MM.1S (cell line): ENCODE measurements around the gene IGSF6.

Experiments used
- DNase-seq: peaks from one replicate; pipeline ENCODE4 v3.0.0-alpha.2; 2015
- H2AFZ ChIP-seq: fragments of 300-600 bp; sonication (generic); 2 replicates; pipeline ENCODE4 v1.6.0; 2016; ENCODE audit warnings: antibody characterized with exemption, low read length
- H3F3A ChIP-seq: fragments of 300-600 bp; sonication (generic); 2 replicates; pipeline ENCODE4 v1.6.1; 2016; ENCODE audit warnings: mild to moderate bottlenecking, antibody characterized with exemption, low read length, moderate library complexity, mixed read lengths; ENCODE audit not compliant: insufficient read depth
- H3K27ac ChIP-seq: fragments of 300-600 bp; sonication (generic); 2 replicates; pipeline ENCODE4 v1.5.1; 2016; ENCODE audit warnings: mild to moderate bottlenecking, low read length
- H3K27me3 ChIP-seq: fragments of 300-600 bp; sonication (generic); replicated peaks from 2 replicates; pipeline ENCODE4 v1.6.0; 2016; ENCODE audit warnings: low read length; ENCODE audit not compliant: insufficient read depth
- H3K36me3 ChIP-seq: fragments of 300-600 bp; sonication (generic); replicated peaks from 2 replicates; pipeline ENCODE4 v1.6.1; 2016; ENCODE audit warnings: mild to moderate bottlenecking, low read length, mixed read lengths; ENCODE audit not compliant: insufficient read depth
- H3K4me1 ChIP-seq: fragments of 300-600 bp; sonication (generic); 2 replicates; pipeline ENCODE4 v1.6.1; 2016; ENCODE audit warnings: low read length, mixed read lengths
- H3K4me2 ChIP-seq: fragments of 300-600 bp; sonication (generic); 2 replicates; pipeline ENCODE4 v1.6.0; 2016; ENCODE audit warnings: low read depth, low read length
- H3K4me3 ChIP-seq: fragments of 300-600 bp; sonication (generic); 2 replicates; pipeline ENCODE4 v1.5.1; 2016; ENCODE audit warnings: low read length, mixed read lengths
- H3K79me2 ChIP-seq: fragments of 300-600 bp; sonication (generic); 2 replicates; pipeline ENCODE4 v1.6.1; 2016; ENCODE audit warnings: mixed run types, low read length, mixed read lengths
- H3K9ac ChIP-seq: fragments of 300-600 bp; sonication (generic); 2 replicates; pipeline ENCODE4 v1.6.1; 2016; ENCODE audit warnings: low read length, mixed read lengths
- H3K9me2 ChIP-seq: fragments of 300-600 bp; sonication (generic); replicated peaks from 2 replicates; pipeline ENCODE4 v1.6.1; 2016; ENCODE audit warnings: mild to moderate bottlenecking, low read length, mixed read lengths; ENCODE audit not compliant: insufficient read depth
- H3K9me3 ChIP-seq: fragments of 300-600 bp; sonication (generic); replicated peaks from 2 replicates; pipeline ENCODE4 v1.6.1; 2016; ENCODE audit warnings: mild to moderate bottlenecking, low read length, mixed read lengths; ENCODE audit not compliant: insufficient read depth
- H4K20me1 ChIP-seq: fragments of 300-600 bp; sonication (generic); 2 replicates; pipeline ENCODE4 v1.6.1; 2016; ENCODE audit warnings: mild to moderate bottlenecking, low read length, moderate library complexity, mixed read lengths; ENCODE audit not compliant: insufficient read depth
- CTCF ChIP-seq: fragments of 300-600 bp; sonication (generic); IDR thresholded peaks from 2 replicates; pipeline ENCODE4 v1.5.1; 2016; ENCODE audit warnings: antibody characterized with exemption, low read length, mixed read lengths
- EZH2 ChIP-seq: fragments of 300-600 bp; sonication (generic); optimal IDR thresholded peaks from 2 replicates; pipeline ENCODE3; 2017; ENCODE audit warnings: low read depth, mild to moderate bottlenecking, antibody characterized with exemption, low read length, mixed read lengths
- EZH2phosphoT487 ChIP-seq: fragments of 300-600 bp; sonication (generic); IDR thresholded peaks from 2 replicates; pipeline ENCODE4 v1.6.1; 2018; ENCODE audit warnings: antibody characterized with exemption, low read length

Gene IGSF6

GRCh38 chr16:21602785-21603184 is 49.6 kb downstream of the IGSF6 start:
- H3K9me3 ChIP-seq = no peaks in the 10 kb centered on the region
- H3K9me2 ChIP-seq = no peaks in the 10 kb centered on the region
- no peaks in the 10 kb centered on the region for H4K20me1 ChIP-seq
- no peaks in the 10 kb centered on the region for H3K27me3 ChIP-seq
- H2AFZ ChIP-seq = no peak overlapping the region
- no peak for DNase-seq
- H3K4me1 ChIP-seq = peaks cover 19% of the 10 kb centered on the region
- H3K4me3 ChIP-seq = no peak overlapping the region
- peaks cover 10% of the 10 kb centered on the region; the same call in 1 of the 2 replicates for H3F3A ChIP-seq
- no peaks in the 10 kb centered on the region for H3K36me3 ChIP-seq
- no peak overlapping the region for H3K27ac ChIP-seq
- no peak overlapping the region for H3K9ac ChIP-seq
- TF ChIP-seq EZH2phosphoT487 = no peak
- TF ChIP-seq EZH2 = no peak
- no peak for TF ChIP-seq CTCF
- no peak overlapping the region for H3K4me2 ChIP-seq
- peaks cover 79% of the 10 kb centered on the region for H3K79me2 ChIP-seq

GRCh38 chr16:21600031-21600773 is 52.2 kb downstream of the IGSF6 start:
- H3F3A ChIP-seq = peaks cover 10% of the 10 kb centered on the region; the same call in 1 of the 2 replicates
- peak overlapping the region; percentile 67 for H2AFZ ChIP-seq
- H3K27me3 ChIP-seq = no peaks in the 10 kb centered on the region
- peaks cover 53% of the 10 kb centered on the region for H3K79me2 ChIP-seq
- H3K4me3 ChIP-seq = peak overlapping the region; percentile 94
- H3K9me2 ChIP-seq = no peaks in the 10 kb centered on the region
- peak overlapping the region; percentile 80 for H3K4me2 ChIP-seq
- no peaks in the 10 kb centered on the region for H4K20me1 ChIP-seq
- H3K36me3 ChIP-seq = no peaks in the 10 kb centered on the region
- H3K9ac ChIP-seq = peak overlapping the region; percentile 90
- TF ChIP-seq EZH2 (no peak), CTCF (peak; percentile 27), EZH2phosphoT487 (no peak)
- peaks cover 19% of the 10 kb centered on the region for H3K4me1 ChIP-seq
- peak overlapping the region; percentile 47; the same call in 1 of the 2 replicates for H3K27ac ChIP-seq
- no peaks in the 10 kb centered on the region for H3K9me3 ChIP-seq
- DNase-seq = peak; percentile 51

- peak within 1 kb of the TSS; percentile 80 for H3K4me2 ChIP-seq
- H3K4me3 ChIP-seq = peak within 1 kb of the TSS; percentile 94
- peak; percentile 95 for DNase-seq
- no peaks in the 10 kb centered on the region for H3K9me2 ChIP-seq
- peak within 1 kb of the TSS; percentile 90 for H3K9ac ChIP-seq
- H3K79me2 ChIP-seq = peaks cover 45% of the 10 kb centered on the region
- peaks cover 10% of the 10 kb centered on the region; the same call in 1 of the 2 replicates for H3F3A ChIP-seq
- H3K4me1 ChIP-seq = peaks cover 19% of the 10 kb centered on the region
- H3K9me3 ChIP-seq = no peaks in the 10 kb centered on the region
- H3K36me3 ChIP-seq = no peaks in the 10 kb centered on the region
- TF ChIP-seq CTCF (no peak), EZH2 (no peak), EZH2phosphoT487 (no peak)
- peak within 1 kb of the TSS; percentile 68 for H3K27ac ChIP-seq
- no peaks in the 10 kb centered on the region for H4K20me1 ChIP-seq
- H2AFZ ChIP-seq = peak within 1 kb of the TSS; percentile 97
- H3K27me3 ChIP-seq = no peaks in the 10 kb centered on the region
These were observed 53.0 kb downstream of the IGSF6 start, which contains the start of gene METTL9 for GRCh38 chr16:21599122-21600030. Gene METTL9, plus strand, starts transcription at chr16:21599577. Its CDS starts 157 bp downstream, at chr16:21599734.
